Measurements from ENCODE around the gene GPR27.

GPR27 gene

GRCh38 chr3:71753701-71754609 is at the start of gene GPR27:
Gene GPR27, plus strand, starts transcription at chr3:71753855. Its CDS starts 195 bp downstream, at chr3:71754050.
- peak; percentile 35 for DNase-seq (ENCODE audit: low read depth)
- no peak for TF ChIP-seq CTCF (conservative IDR thresholded peaks at IDR 0.05; ENCODE audit: low read depth, low read length)
- H3K4me3 ChIP-seq (ENCODE audit: low read depth, low read length), result peak within 1 kb of the TSS; percentile 41

- TF ChIP-seq CTCF (conservative IDR thresholded peaks at IDR 0.05; ENCODE audit: low read depth, low read length), result no peak
- H3K4me3 ChIP-seq (ENCODE audit: low read depth, low read length), result no peak overlapping the region
- no peak for DNase-seq (ENCODE audit: low read depth)
Observed at GRCh38 chr3:71704915-71705314, 48.7 kb upstream of the GPR27 start.

GRCh38 chr3:71705681-71706080 is 48.0 kb upstream of the GPR27 start:
- H3K4me3 ChIP-seq (ENCODE audit: low read depth, low read length), result no peak overlapping the region
- no peak for TF ChIP-seq CTCF (conservative IDR thresholded peaks at IDR 0.05; ENCODE audit: low read depth, low read length)
- no peak for DNase-seq (ENCODE audit: low read depth)

- peak; percentile 81 for DNase-seq (ENCODE audit: low read depth)
- TF ChIP-seq CTCF (conservative IDR thresholded peaks at IDR 0.05; ENCODE audit: low read depth, low read length), result no peak
- no peak overlapping the region for H3K4me3 ChIP-seq (ENCODE audit: low read depth, low read length)
Observed at GRCh38 chr3:71707595-71707994, 46.1 kb upstream of the GPR27 start.

GRCh38 chr3:71708476-71709105 is 45.1 kb upstream of the GPR27 start:
- TF ChIP-seq CTCF (conservative IDR thresholded peaks at IDR 0.05; ENCODE audit: low read depth, low read length), result no peak
- peak; percentile 26 for DNase-seq (ENCODE audit: low read depth)
- H3K4me3 ChIP-seq (ENCODE audit: low read depth, low read length), result no peak overlapping the region

GRCh38 chr3:71709908-71710511 is 43.6 kb upstream of the GPR27 start:
- no peak for TF ChIP-seq CTCF (conservative IDR thresholded peaks at IDR 0.05; ENCODE audit: low read depth, low read length)
- no peak overlapping the region for H3K4me3 ChIP-seq (ENCODE audit: low read depth, low read length)
- no peak for DNase-seq (ENCODE audit: low read depth)

All from choroid plexus epithelial cell (primary cell).